H1 (cell line): ENCODE measurements around the gene CEBPB. TPM values are rescaled to one million over a fixed set of nuclear protein-coding genes. Genes with fewer than 3 reads are reported as not detected.

ENCODE experiments used
- CTCF ChIA-PET: fragments of 300-600 bp; sonication (Branson Sonifier 250); formaldehyde crosslinking; loops from one replicate; lab custom pipeline; 2021; ENCODE audit not compliant: partially characterized antibody; lab: Charles Lee
- POLR2A ChIA-PET: fragments of 300-600 bp; sonication (Branson Sonifier 250); formaldehyde crosslinking; loops from one replicate; lab custom pipeline; 2021; ENCODE audit warnings: inconsistent platforms; ENCODE audit not compliant: partially characterized antibody; lab: Charles Lee
- DNase-seq, 2 experiments: peaks; one replicate each; pipeline versions ENCODE4 v3.0.0 to v3.0.0-alpha.2; 2010 to 2022; ENCODE audit warnings: low spot score in 2 of 2, low read depth in 1 of 2, mixed read lengths in 1 of 2
- FAIRE-seq: peaks from 2 replicates; lab custom pipeline; 2011; peaks lifted over from hg19 to GRCh38; lab: Jason Lieb, UNC
- H2AFZ ChIP-seq: 2 replicates; pipeline ENCODE4 v1.8.1; 2012; ENCODE audit warnings: low read length, inconsistent platforms
- H2AK5ac ChIP-seq: 2 replicates; pipeline ENCODE4 v1.6.1; 2013; ENCODE audit warnings: low read depth, low read length
- H2BK120ac ChIP-seq: replicated peaks from 2 replicates; pipeline ENCODE3; 2013; ENCODE audit warnings: low read depth, low read length, inconsistent platforms
- H2BK12ac ChIP-seq: 2 replicates; pipeline ENCODE4 v1.6.1; 2013; ENCODE audit warnings: low read depth, low read length
- H2BK15ac ChIP-seq: 2 replicates; pipeline ENCODE4 v1.6.1; 2013; ENCODE audit warnings: low read length
- H2BK20ac ChIP-seq: 2 replicates; pipeline ENCODE4 v1.6.1; 2013; ENCODE audit warnings: low read length
- H2BK5ac ChIP-seq: 2 replicates; pipeline ENCODE4 v1.6.1; 2013; ENCODE audit warnings: low read depth, low read length
- H3K14ac ChIP-seq: 2 replicates; pipeline ENCODE4 v1.6.1; 2013; ENCODE audit warnings: inconsistent platforms; ENCODE audit not compliant: insufficient read length
- H3K18ac ChIP-seq: 2 replicates; pipeline ENCODE4 v1.6.1; 2013; ENCODE audit warnings: low read length; ENCODE audit errors: extremely low read depth
- H3K23ac ChIP-seq: 2 replicates; pipeline ENCODE4 v1.6.1; 2013; ENCODE audit warnings: inconsistent platforms; ENCODE audit not compliant: insufficient read length
- H3K23me2 ChIP-seq: 2 replicates; pipeline ENCODE4 v1.6.1; 2013; ENCODE audit warnings: low read depth, low read length
- H3K27ac ChIP-seq: 2 replicates; pipeline ENCODE4 v1.6.1; 2011; ENCODE audit warnings: low read depth, low read length, inconsistent platforms
- H3K27me3 ChIP-seq, 4 experiments: replicated peaks in 1 of 4; 1 replicate in 1 of 4; 2 replicates in 3 of 4; pipeline versions ENCODE4 v1.6.1 to v1.8.1; 2011 to 2013; ENCODE audit warnings: low read length in 3 of 4, mild to moderate bottlenecking in 3 of 4, inconsistent platforms in 2 of 4, mixed read lengths in 2 of 4, moderate library complexity in 1 of 4; ENCODE audit not compliant: control insufficient read depth in 3 of 4, insufficient read depth in 3 of 4; ENCODE audit errors: extremely low read depth in 1 of 4
- H3K36me3 ChIP-seq, 4 experiments: 2 replicates each; pipeline versions ENCODE4 v1.6.1 to v1.8.1; 2011 to 2013; ENCODE audit warnings: mild to moderate bottlenecking in 4 of 4, low read length in 3 of 4, moderate library complexity in 2 of 4, control low read depth in 1 of 4, inconsistent platforms in 1 of 4; ENCODE audit not compliant: insufficient read depth in 4 of 4, control insufficient read depth in 2 of 4
- H3K4ac ChIP-seq: replicated peaks from 2 replicates; pipeline ENCODE3; 2013; ENCODE audit warnings: low read length, low read depth, mixed read lengths, inconsistent platforms; ENCODE audit not compliant: insufficient read length
- H3K4me1 ChIP-seq, 4 experiments: replicated peaks in 1 of 4; 1 replicate in 1 of 4; 2 replicates in 3 of 4; pipeline versions ENCODE4 v1.6.1 to v1.8.1; 2011 to 2013; ENCODE audit warnings: low read length in 3 of 4, inconsistent platforms in 2 of 4, mixed read lengths in 1 of 4; ENCODE audit not compliant: insufficient read depth in 4 of 4, control insufficient read depth in 3 of 4
- H3K4me2 ChIP-seq, 2 experiments: 2 replicates each; pipeline versions ENCODE4 v1.6.1 to v1.8.1; 2011 to 2013; ENCODE audit warnings: low read depth in 2 of 2, low read length in 2 of 2, control low read depth in 1 of 2, inconsistent platforms in 1 of 2, mild to moderate bottlenecking in 1 of 2; ENCODE audit not compliant: insufficient read depth in 1 of 2
- H3K4me3 ChIP-seq, 4 experiments: fragments of 200-600, 300-600 bp in 1 of 4; sonication (generic), shearing (Covaris generic), sonication (Bioruptor Twin) in 1 of 4; 2 replicates each; pipeline versions ENCODE4 v1.5.1 to v1.8.1; 2011 to 2016; ENCODE audit warnings: low read length in 4 of 4, low read depth in 3 of 4, control low read depth in 2 of 4, inconsistent platforms in 2 of 4, mild to moderate bottlenecking in 2 of 4, mixed read lengths in 1 of 4, moderate library complexity in 1 of 4; ENCODE audit not compliant: insufficient read depth in 2 of 4; ENCODE audit errors: extremely low read depth in 1 of 4
- H3K56ac ChIP-seq: replicated peaks from 2 replicates; pipeline ENCODE3; 2013; ENCODE audit warnings: low read depth, mild to moderate bottlenecking, mixed read lengths, low read length, inconsistent platforms; ENCODE audit not compliant: insufficient read length
- H3K79me1 ChIP-seq: 2 replicates; pipeline ENCODE4 v1.6.1; 2013; ENCODE audit warnings: low read depth, low read length, control low read depth
- H3K79me2 ChIP-seq, 2 experiments: 2 replicates each; pipeline versions ENCODE4 v1.6.1 to v1.8.1; 2012 to 2013; ENCODE audit warnings: low read length in 2 of 2, mild to moderate bottlenecking in 2 of 2, inconsistent platforms in 1 of 2; ENCODE audit not compliant: insufficient read depth in 2 of 2, control insufficient read depth in 1 of 2
- H3K9ac ChIP-seq, 4 experiments: replicated peaks in 1 of 4; 1 replicate in 1 of 4; 2 replicates in 3 of 4; pipeline versions ENCODE4 v1.6.1 to v1.8.1; 2011 to 2013; ENCODE audit warnings: low read depth in 3 of 4, low read length in 3 of 4, control low read depth in 2 of 4, mild to moderate bottlenecking in 2 of 4, moderate library complexity in 2 of 4, inconsistent platforms in 1 of 4; ENCODE audit errors: extremely low read depth in 1 of 4
- H3K9me3 ChIP-seq, 2 experiments: 2 replicates each; pipeline versions ENCODE4 v1.6.1 to v1.8.1; 2012 to 2013; ENCODE audit warnings: mild to moderate bottlenecking in 2 of 2, moderate library complexity in 2 of 2, control low read depth in 1 of 2, inconsistent platforms in 1 of 2, low read depth in 1 of 2, low read length in 1 of 2, mixed read lengths in 1 of 2; ENCODE audit not compliant: insufficient read depth in 2 of 2
- H4K20me1 ChIP-seq, 2 experiments: replicated peaks in 1 of 2; 2 replicates each; pipeline versions ENCODE3 to v1.8.1; 2011 to 2013; ENCODE audit warnings: inconsistent platforms in 2 of 2, low read length in 2 of 2, mild to moderate bottlenecking in 1 of 2; ENCODE audit not compliant: insufficient read depth in 2 of 2, control insufficient read depth in 1 of 2
- H4K5ac ChIP-seq: 2 replicates; pipeline ENCODE4 v1.6.1; 2013; ENCODE audit warnings: low read length, low read depth, mixed read lengths, inconsistent platforms; ENCODE audit not compliant: insufficient read length
- H4K8ac ChIP-seq: 2 replicates; pipeline ENCODE4 v1.8.0; 2013; ENCODE audit warnings: mild to moderate bottlenecking, moderate library complexity, low read length, inconsistent platforms; ENCODE audit not compliant: insufficient read depth; ENCODE audit errors: extremely low read depth
- H4K91ac ChIP-seq: replicated peaks from 2 replicates; pipeline ENCODE3; 2013; ENCODE audit warnings: low read length, mixed read lengths, inconsistent platforms; ENCODE audit not compliant: insufficient read length
- BCL11A ChIP-seq, 2 experiments: IDR thresholded peaks; one replicate each; pipeline ENCODE4 v1.6.1; 2011; ENCODE audit warnings: low read depth in 2 of 2, low read length in 2 of 2, mild to moderate bottlenecking in 2 of 2
- CBX5 ChIP-seq: fragments of 300-800, 300-1000 bp; sonication (generic); IDR thresholded peaks from 2 replicates; pipeline ENCODE4 v1.7.1; 2016; ENCODE audit warnings: antibody characterized with exemption, low read length, low read depth
- CHD1 ChIP-seq: IDR thresholded peaks from 2 replicates; pipeline ENCODE4 v1.6.1; 2012; ENCODE audit warnings: low read depth, low read length, improper control_type of control experiment
- CREB1 ChIP-seq: IDR thresholded peaks from 2 replicates; pipeline ENCODE4 v1.6.1; 2012; ENCODE audit warnings: inconsistent platforms
- CTBP2 ChIP-seq: IDR thresholded peaks from 2 replicates; pipeline ENCODE4 v1.7.0; 2011; ENCODE audit warnings: borderline replicate concordance, mild to moderate bottlenecking, moderate library complexity, mixed read lengths, low read length; ENCODE audit not compliant: insufficient read depth, insufficient read length
- GABPA ChIP-seq: IDR thresholded peaks from 2 replicates; pipeline ENCODE4 v1.6.1; 2011; ENCODE audit warnings: mild to moderate bottlenecking, low read length, moderate library complexity, borderline replicate concordance; ENCODE audit not compliant: insufficient read depth
- JUN ChIP-seq: IDR thresholded peaks from 2 replicates; pipeline ENCODE4 v1.6.1; 2011; ENCODE audit warnings: low read depth, mild to moderate bottlenecking, improper control_type of control experiment, low read length
- KDM4A ChIP-seq: IDR thresholded peaks from one replicate; pipeline ENCODE4 v1.7.1; 2012; ENCODE audit warnings: low read depth, mild to moderate bottlenecking, moderate library complexity, low read length, inconsistent platforms; ENCODE audit not compliant: severe bottlenecking
- MAFK ChIP-seq: IDR thresholded peaks from 2 replicates; pipeline ENCODE4 v1.6.1; 2012; ENCODE audit warnings: low read depth, mild to moderate bottlenecking, improper control_type of control experiment, low read length
- SUZ12 ChIP-seq: fragments of 200-600 bp; sonication (generic); IDR thresholded peaks from 2 replicates; pipeline ENCODE4 v1.6.1; 2012; ENCODE audit warnings: mild to moderate bottlenecking, inconsistent platforms, low read length, moderate library complexity, mixed read lengths
- WGBS, 2 experiments: shearing (Covaris generic) in 1 of 2; methylation state at CpG; one replicate each; pipeline versions ENCODE4 v1.1.6 to v1.1.7; 2013 to 2015; ENCODE audit warnings: low lambda C conversion rate in 2 of 2, mixed read lengths in 2 of 2, inconsistent platforms in 1 of 2, low coverage in 1 of 2, missing lambda C conversion rate in 1 of 2; ENCODE audit not compliant: insufficient replicate concordance in 2 of 2, insufficient coverage in 1 of 2, insufficient read length in 1 of 2; ENCODE audit errors: extremely low coverage in 1 of 2, missing lambda C conversion rate in 1 of 2; 5-methylcytosine and 5-hydroxymethylcytosine counted together
- polyA plus RNA-seq, 7 experiments: library from polyadenylated mRNA; depleted of rRNA in 3 of 7; stranded (reverse) in 5 of 7; unstranded in 2 of 7; fragments of >200 nt in 5 of 7; fragments of 200-250 nt in 2 of 7; gene quantifications; 1 replicate in 5 of 7; 2 replicates in 1 of 7; 4 replicates in 1 of 7; pipeline versions ENCODE4 v1.2.1 to v1.2.3, GENCODE V29; 2011 to 2013; ENCODE audit warnings: missing spikeins in 2 of 7, mixed read lengths in 2 of 7
- total RNA-seq: library from RNA; stranded (reverse); fragmentation: NEBNext Ultra II Directional; extraction: Animal tissue kit (Norgen Biotek cat#: 25700); gene quantifications from 2 replicates; pipeline ENCODE4 v1.2.1, GENCODE V29; 2021
- TF ChIP-seq, protein P1 (sequence below): IDR thresholded peaks from 2 replicates; pipeline ENCODE4 v1.6.1; 2011; ENCODE audit warnings: low read length, improper control_type of control experiment

CEBPB gene
- total and polyA plus RNA-seq, 2 of the 8 experiments (the other 6 are each of a cell fraction or from before 2014, with no cell fraction given) = 7.1 to 24.1 TPM

DNA sequence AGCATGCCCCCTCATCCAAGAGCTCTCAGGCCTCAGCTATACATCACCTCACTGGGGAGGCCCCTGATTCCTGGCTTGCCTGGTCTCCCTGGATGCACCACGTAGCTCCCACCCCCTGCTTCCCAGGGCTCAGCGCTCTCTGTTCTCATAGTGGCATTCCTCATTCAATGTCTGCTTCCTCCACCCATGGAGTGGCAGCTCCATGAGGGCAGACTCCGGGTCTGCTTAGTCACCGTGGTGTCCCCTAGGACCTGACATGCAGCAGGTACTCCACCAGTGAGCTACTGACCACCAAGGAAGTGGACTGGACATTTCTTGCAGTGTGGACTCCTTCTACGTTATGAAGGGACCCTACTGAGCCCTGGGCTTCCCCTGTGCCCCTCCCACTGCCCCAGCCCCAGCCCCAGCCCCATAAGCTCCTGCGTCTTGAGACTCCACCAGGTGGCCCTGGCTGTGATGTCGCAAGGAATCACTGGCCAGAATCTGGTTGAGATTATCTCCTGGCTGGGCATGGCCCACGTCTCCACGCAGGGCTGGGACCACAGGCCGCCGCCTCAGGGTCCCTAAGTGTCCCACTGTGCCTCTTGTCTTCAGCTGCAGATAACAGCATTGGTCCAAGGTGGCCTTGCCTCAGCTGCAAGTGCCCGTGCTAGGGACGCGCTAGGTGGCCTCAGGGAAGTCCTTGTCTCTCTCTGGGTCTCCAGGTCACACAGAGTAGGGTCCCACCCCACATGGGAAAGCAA, 26.7 kb downstream of the CEBPB start:
- H2AK5ac ChIP-seq = no peak overlapping the region
- no peak overlapping the region for H4K91ac ChIP-seq
- H3K4ac ChIP-seq = no peak overlapping the region
- no peak overlapping the region for H2BK20ac ChIP-seq
- no peaks in the 10 kb centered on the region for H3K9me3 ChIP-seq
- no peak overlapping the region for H4K5ac ChIP-seq
- H3K79me2 ChIP-seq = no peaks in the 10 kb centered on the region
- DNase-seq (no peak), FAIRE-seq (no peak)
- H4K20me1 ChIP-seq = no peaks in the 10 kb centered on the region
- H3K4me1 ChIP-seq = peaks cover 0 to 7% (median 0%) of the 10 kb centered on the region in 4 experiments; a peak in 1 of 7 replicates
- no peak overlapping the region for H2BK5ac ChIP-seq
- no peak overlapping the region for H2BK120ac ChIP-seq
- ChIA-PET POLR2A (interaction anchor here (0.6 to 2.4 kb wide), 5 partner anchors 10 to 249 kb away, joined by 3 to 9 read pairs (median 5); partner anchors contain the start of gene CEBPB), CTCF (interaction anchor here (0.5 to 1.6 kb wide), 6 partner anchors 11 to 302 kb away, joined by 3 to 8 read pairs (median 4); no protein-coding TSS in a partner anchor)
- H3K9ac ChIP-seq = no peak overlapping the region
- no peak overlapping the region for H3K23ac ChIP-seq
- WGBS, 2 experiments = 89% methylated on average over 14 of the region's 14 CpGs; no CpG with 5 or more reads in 1 of the 2 experiments
- no peak overlapping the region for H3K56ac ChIP-seq
- no peak overlapping the region for H3K4me2 ChIP-seq
- no peaks in the 10 kb centered on the region; a peak in 1 of 7 replicates for H3K27me3 ChIP-seq
- H3K18ac ChIP-seq = no peak overlapping the region
- H2BK15ac ChIP-seq = no peak overlapping the region
- H3K36me3 ChIP-seq = no peaks in the 10 kb centered on the region
- H2AFZ ChIP-seq = no peak overlapping the region
- no peak overlapping the region for H3K4me3 ChIP-seq
- no peak overlapping the region for H3K27ac ChIP-seq
- no peak overlapping the region for H3K14ac ChIP-seq
- 0 out of 2 replicates have a peak overlapping the region, but pooled peaks have one; percentile 43 for H2BK12ac ChIP-seq
- H4K8ac ChIP-seq = no peak overlapping the region
- no peaks in the 10 kb centered on the region; the same call in 1 of the 2 replicates for H3K23me2 ChIP-seq
- H3K79me1 ChIP-seq = no peaks in the 10 kb centered on the region
- no peak for TF ChIP-seq GABPA
- TF ChIP-seq MAFK = no peak
- TF ChIP-seq, protein P1, sequence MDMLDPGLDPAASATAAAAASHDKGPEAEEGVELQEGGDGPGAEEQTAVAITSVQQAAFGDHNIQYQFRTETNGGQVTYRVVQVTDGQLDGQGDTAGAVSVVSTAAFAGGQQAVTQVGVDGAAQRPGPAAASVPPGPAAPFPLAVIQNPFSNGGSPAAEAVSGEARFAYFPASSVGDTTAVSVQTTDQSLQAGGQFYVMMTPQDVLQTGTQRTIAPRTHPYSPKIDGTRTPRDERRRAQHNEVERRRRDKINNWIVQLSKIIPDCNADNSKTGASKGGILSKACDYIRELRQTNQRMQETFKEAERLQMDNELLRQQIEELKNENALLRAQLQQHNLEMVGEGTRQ = no peak
- no peak for TF ChIP-seq SUZ12
- TF ChIP-seq JUN = no peak
- no peak for TF ChIP-seq BCL11A (IDR thresholded peaks at IDR 0.05; ENCODE audit: low read depth in 2 of 2, low read length in 2 of 2)
- no peak for TF ChIP-seq CHD1
- no peak for TF ChIP-seq CREB1
- TF ChIP-seq CBX5 = no peak
- no peak for TF ChIP-seq KDM4A
- no peak for TF ChIP-seq CTBP2
